ENCODE results near the gene PKNOX2. TPM values are rescaled to one million over a fixed set of nuclear protein-coding genes. Genes with fewer than 3 reads are reported as not detected.

The PKNOX2 gene
- total RNA-seq, 1 donor from 2014 or later = 41.8 TPM

- H3K9me3 Mint-ChIP-seq (ENCODE audit: unreplicated experiment) = no peaks in the 10 kb centered on the region
- H3K27ac Mint-ChIP-seq (ENCODE audit: unreplicated experiment) = no peak overlapping the region
- H3K4me1 Mint-ChIP-seq (ENCODE audit: unreplicated experiment) = peaks cover 22% of the 10 kb centered on the region
Measured at GRCh38 chr11:125235071-125235471, 70.5 kb downstream of the PKNOX2 start.

GRCh38 chr11:125236072-125236825 lies 71.7 kb downstream of the PKNOX2 start:
- no peak for DNase-seq (ENCODE audit: low spot score)
- H3K9me3 Mint-ChIP-seq (ENCODE audit: unreplicated experiment) = no peaks in the 10 kb centered on the region

More at GRCh38 chr11:125235071-125235471, 70.5 kb downstream of the PKNOX2 start:
- peaks cover 15% of the 10 kb centered on the region for H3K36me3 Mint-ChIP-seq (ENCODE audit: low read depth, unreplicated experiment)
- no peak for DNase-seq (ENCODE audit: low spot score)
- TF ChIP-seq CTCF (IDR thresholded peaks at IDR 0.05; ENCODE audit: unreplicated experiment) = no peak
- no peak overlapping the region for H3K4me3 Mint-ChIP-seq (ENCODE audit: unreplicated experiment)
- peaks cover 2% of the 10 kb centered on the region for H3K27me3 Mint-ChIP-seq (ENCODE audit: unreplicated experiment)

GRCh38 chr11:125239585-125240560 lies 75.3 kb downstream of the PKNOX2 start:
- no peak overlapping the region for H3K27ac Mint-ChIP-seq (ENCODE audit: unreplicated experiment)
- H3K4me1 Mint-ChIP-seq (ENCODE audit: unreplicated experiment) = peaks cover 30% of the 10 kb centered on the region
- no peaks in the 10 kb centered on the region for H3K9me3 Mint-ChIP-seq (ENCODE audit: unreplicated experiment)
- H3K4me3 Mint-ChIP-seq (ENCODE audit: unreplicated experiment) = no peak overlapping the region
- H3K36me3 Mint-ChIP-seq (ENCODE audit: low read depth, unreplicated experiment) = peaks cover 34% of the 10 kb centered on the region
- no peak for TF ChIP-seq CTCF (IDR thresholded peaks at IDR 0.05; ENCODE audit: unreplicated experiment)
- peaks cover 10% of the 10 kb centered on the region for H3K27me3 Mint-ChIP-seq (ENCODE audit: unreplicated experiment)
- no peak for DNase-seq (ENCODE audit: low spot score)

More at GRCh38 chr11:125236072-125236825, 71.7 kb downstream of the PKNOX2 start:
- no peak for TF ChIP-seq CTCF (IDR thresholded peaks at IDR 0.05; ENCODE audit: unreplicated experiment)
- Mint-ChIP-seq H3K36me3 (ENCODE audit: low read depth, unreplicated experiment) (peaks cover 19% of the 10 kb centered on the region), H3K4me1 (ENCODE audit: unreplicated experiment) (peaks cover 23% of the 10 kb centered on the region), H3K27me3 (ENCODE audit: unreplicated experiment) (peaks cover 3% of the 10 kb centered on the region), H3K27ac (ENCODE audit: unreplicated experiment) (no peak overlapping the region), H3K4me3 (ENCODE audit: unreplicated experiment) (peak overlapping the region; percentile 73)

DNA sequence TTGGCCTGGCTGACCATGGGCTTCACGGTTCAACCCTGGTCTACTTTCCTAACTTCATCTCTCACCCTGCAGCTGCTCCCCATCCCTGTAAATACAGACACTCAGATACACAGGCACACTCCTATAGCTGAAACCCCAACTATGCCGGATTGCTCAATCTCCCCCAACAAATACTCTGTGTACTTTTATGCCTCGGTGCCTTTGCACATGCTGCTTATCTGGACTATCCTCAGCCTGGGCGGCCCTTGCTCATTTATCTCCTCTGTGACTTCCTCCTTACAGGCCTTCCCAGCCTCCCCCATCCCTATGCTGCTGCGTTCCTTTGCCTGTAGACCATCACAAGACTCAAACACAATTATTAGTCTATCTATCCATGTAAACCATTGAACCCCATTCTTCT lies 76.6 kb downstream of the PKNOX2 start:
- Mint-ChIP-seq H3K4me1 (ENCODE audit: unreplicated experiment) (peaks cover 24% of the 10 kb centered on the region), H3K4me3 (ENCODE audit: unreplicated experiment) (peak overlapping the region; percentile 45), H3K9me3 (ENCODE audit: unreplicated experiment) (no peaks in the 10 kb centered on the region), H3K36me3 (ENCODE audit: low read depth, unreplicated experiment) (peaks cover 42% of the 10 kb centered on the region), H3K27ac (ENCODE audit: unreplicated experiment) (no peak overlapping the region), H3K27me3 (ENCODE audit: unreplicated experiment) (peaks cover 10% of the 10 kb centered on the region)
- DNase-seq (ENCODE audit: low spot score) = no peak
- TF ChIP-seq CTCF (IDR thresholded peaks at IDR 0.05; ENCODE audit: unreplicated experiment) = no peak

All from endothelial cell (in vitro differentiated cells).